Measurements from ENCODE around the gene RMDN2.
"Not testable (repeated sequence)": the region's sequence is repeated elsewhere in the genome, so short reads cannot be mapped to it uniquely, and the experiment has no call there.

Gene RMDN2

GRCh38 chr2:37932873-37933272 lies 7.8 kb downstream of the RMDN2 start:
- DNase-seq (ENCODE audit: low read depth, low spot score) = not testable (repeated sequence)

DNA sequence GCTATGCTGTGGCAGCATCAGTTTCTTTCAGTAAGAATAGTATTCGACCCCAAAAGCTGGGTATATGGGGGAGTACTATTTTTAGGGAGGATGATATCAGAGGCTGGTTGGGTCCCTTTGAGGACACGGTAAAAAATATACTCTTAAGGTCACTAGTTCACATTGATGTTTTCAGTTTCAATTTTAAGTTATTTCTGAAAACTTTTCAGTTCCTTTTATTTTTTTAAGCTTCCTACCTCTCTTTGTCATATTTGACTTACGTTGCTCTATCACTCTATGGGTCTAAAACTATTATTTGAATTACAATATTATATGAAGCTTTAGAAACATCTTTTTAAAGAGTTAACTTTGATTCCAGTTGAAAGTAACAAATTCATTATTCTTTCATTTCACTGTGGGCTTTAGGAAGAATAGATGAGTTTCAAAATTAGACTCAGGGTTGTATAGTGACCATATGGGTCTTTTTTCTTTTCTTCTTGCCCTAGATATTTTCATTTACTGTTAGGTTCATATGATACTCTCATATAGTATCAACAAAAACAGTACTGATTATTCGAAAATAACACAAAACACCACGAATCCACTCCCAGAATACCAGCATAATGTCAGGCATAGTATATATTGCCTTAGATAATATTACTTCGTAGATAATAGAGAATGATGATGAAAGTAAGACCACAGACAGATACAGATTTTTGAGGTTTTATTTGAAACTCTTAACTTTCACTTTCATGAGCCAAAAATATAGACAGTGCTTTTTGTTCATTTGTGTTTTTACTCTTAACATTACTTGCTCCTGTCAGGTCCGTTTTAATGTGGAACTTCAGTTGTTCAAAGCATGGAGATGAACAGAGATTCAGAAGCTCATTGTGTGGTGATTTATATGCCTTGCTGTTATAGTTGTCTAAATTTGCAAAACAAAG lies 9.8 kb downstream of the RMDN2 start:
- no peak for DNase-seq (ENCODE audit: low read depth, low spot score)

DNA sequence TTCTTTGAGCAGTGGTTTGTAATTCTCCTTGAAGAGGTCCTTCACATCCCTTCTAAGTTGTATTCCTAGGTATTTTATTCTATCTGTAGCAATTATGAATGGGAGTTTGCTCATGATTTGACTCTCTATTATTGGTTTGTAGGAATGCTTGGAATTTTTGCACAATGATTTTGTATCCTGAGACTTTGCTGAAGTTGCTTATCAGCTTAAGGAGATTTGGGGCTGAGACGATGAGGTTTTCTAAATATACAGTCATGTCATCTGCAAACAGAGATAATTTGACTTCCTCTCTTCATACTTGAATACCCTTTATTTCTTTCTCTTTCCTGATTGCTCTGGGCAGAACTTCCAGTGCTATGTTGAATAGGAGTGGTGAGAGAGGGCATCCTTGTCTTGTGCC lies 12.5 kb downstream of the RMDN2 start:
- DNase-seq (ENCODE audit: low read depth, low spot score) = not testable (repeated sequence)

DNA sequence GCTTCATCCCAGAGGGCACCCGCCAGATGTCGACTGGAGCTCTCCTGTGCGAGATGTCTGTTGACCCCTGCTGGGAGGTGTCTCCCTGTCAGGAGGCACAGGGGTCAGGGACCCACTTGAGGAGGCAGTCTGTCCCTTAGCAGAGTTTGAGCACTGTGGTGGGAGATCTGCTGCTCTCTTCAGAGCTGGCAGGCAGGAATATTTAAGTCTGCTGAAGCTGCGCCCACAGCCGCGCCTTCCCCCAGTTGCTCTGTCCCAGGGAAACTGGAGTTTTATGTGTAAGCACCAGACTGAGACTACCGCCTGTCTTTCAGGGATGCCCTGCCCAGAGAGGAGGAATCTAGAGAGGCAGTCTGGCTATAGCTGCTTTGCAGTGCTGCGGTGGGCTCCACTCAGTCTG lies 16.2 kb downstream of the RMDN2 start:
- DNase-seq (ENCODE audit: low read depth, low spot score) = not testable (repeated sequence)

DNA sequence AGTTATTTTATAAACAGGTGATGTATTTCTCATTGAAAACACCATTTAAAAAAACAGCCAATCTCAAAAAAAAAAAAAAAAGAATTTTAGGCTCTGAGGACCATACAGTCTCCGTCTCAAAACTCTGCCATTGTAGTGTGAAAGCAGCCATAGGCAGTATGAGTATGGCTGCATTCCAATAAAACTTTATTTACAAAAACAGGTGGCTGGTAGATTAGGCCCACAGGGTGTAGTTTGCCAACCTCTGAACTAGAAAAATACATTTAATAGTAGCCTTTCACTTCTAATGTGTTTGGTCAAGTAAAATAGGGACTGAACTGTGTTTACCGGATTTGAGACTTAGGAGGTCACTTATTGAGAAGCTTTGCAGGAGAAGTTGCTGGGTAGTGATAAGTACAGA lies 19.2 kb downstream of the RMDN2 start:
- DNase-seq (ENCODE audit: low read depth, low spot score) = no peak

DNA sequence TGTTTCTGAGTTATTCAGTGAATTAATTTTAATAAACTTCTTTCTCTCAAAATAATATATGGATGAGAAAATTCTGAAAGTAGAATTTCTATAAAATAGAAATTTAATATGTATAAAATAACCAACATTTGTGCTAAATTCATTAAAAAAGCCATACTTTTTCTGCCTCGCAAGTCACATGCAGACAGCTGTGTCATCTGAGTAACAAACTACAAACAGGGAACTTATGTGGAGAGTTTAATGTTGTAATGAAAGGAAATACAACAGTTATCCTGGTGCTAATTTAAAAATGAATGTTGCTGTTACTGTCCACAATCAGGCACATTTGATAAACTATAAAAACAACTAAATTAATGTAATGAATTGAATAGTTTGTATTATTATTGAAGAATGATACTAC lies 22.2 kb downstream of the RMDN2 start:
- no peak for DNase-seq (ENCODE audit: low read depth, low spot score)

- DNase-seq (ENCODE audit: low read depth, low spot score) = not testable (repeated sequence)
Observed at GRCh38 chr2:37962018-37962739, 37.1 kb downstream of the RMDN2 start.

GRCh38 chr2:37962740-37963121 lies 37.6 kb downstream of the RMDN2 start:
- not testable (repeated sequence) for DNase-seq (ENCODE audit: low read depth, low spot score)

- not testable (repeated sequence) for DNase-seq (ENCODE audit: low read depth, low spot score)
Observed at GRCh38 chr2:37963901-37964300, 38.8 kb downstream of the RMDN2 start.

- no peak for DNase-seq (ENCODE audit: low read depth, low spot score)
Observed at GRCh38 chr2:37966326-37966725, 41.2 kb downstream of the RMDN2 start.

GRCh38 chr2:37969731-37970130 lies 44.6 kb downstream of the RMDN2 start:
- DNase-seq (ENCODE audit: low read depth, low spot score) = no peak

DNA sequence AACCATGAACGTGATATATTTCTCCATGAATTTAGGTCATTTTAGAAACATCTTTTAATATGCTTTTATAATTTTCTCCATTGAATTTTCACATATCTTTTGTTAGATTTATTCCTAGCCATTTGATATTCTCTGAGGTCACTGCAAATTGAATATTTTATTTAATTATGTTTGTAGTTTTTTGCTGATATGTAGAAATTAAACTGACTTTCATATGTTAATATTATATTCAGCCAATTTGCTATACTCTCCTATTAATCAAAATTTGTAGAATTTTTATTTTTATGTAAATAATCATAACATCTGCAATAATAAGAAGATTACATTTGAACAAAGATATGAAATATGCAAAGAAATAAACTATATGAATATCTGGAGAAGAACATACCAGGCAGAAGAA lies 46.9 kb downstream of the RMDN2 start:
- DNase-seq (ENCODE audit: low read depth, low spot score) = no peak

DNA sequence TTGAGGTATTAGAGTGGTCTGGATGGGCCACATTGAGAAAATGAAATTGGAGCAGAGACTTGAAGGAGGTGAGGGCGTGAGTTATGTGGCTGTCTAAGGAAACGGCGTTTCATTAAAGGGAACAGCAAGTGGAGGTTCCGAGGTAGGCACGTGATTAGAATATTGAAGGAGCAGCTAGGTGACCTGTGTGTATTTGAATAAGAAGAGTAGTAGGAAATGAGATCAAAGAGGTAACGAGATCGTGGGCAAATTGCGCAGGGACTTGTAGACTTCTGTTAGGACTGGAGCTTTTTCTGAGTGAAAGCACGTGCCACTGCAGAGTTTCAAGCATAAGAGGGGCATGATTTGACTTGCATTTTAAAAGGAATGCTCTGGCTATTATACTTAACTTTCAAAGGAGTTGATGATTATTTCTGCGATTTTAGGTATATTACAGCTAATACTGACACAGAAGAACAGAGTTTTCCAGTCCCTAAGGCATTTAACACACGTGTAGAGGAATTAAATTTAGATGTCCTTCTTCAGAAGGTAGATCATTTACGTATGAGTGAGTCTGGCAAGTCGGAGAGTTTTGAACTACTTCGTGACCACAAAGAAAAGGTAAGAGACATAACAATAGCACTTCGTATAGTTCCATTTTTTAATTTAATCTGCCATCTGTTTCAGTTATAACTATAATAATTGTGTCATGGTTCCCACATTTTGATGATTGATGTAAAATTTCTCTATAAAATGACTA lies 48.7 kb downstream of the RMDN2 start:
- DNase-seq (ENCODE audit: low read depth, low spot score) = no peak

DNA sequence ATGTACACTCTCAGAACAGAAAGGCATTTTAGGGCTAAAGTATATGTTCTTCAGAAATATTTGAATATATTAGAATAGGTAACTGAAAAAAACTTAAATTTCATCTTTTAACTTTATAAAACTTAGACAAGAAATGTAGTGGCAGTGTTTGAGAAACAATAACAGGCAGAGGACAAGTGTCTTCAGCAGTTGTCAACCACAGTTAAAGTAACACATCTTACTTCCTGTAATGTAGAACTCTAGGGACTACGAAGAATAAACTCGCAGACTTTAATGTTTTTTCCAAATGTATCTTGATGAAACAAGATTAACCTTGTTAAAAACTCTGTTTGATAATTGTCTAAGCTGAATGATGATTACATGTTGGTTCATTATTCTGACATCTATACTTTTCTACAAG lies 50.7 kb downstream of the RMDN2 start:
- no peak for DNase-seq (ENCODE audit: low read depth, low spot score)

DNA sequence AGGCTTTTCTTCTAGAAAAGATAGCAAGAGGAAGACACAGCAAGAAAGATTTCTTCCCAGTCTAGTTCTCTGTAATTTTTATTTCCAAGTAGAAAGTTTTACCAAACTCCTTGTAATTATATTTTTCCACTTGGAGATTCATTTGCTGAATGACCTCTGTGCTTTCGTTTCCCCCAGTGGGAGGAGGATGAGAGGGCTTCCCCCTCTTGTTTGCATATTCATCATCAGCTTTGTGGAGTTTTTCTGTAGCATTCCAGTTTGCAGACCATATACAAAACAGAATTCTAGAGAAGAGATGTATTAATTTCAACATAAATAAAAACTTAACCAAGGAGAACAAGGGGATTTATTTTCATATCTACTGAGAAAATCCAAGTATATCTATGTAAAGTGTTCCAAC lies 51.3 kb downstream of the RMDN2 start:
- no peak for DNase-seq (ENCODE audit: low read depth, low spot score)

- peak; percentile 51 for DNase-seq (ENCODE audit: low read depth, low spot score)
Observed at GRCh38 chr2:37982147-37982582, 57.1 kb downstream of the RMDN2 start.

GRCh38 chr2:37982847-37983246 lies 57.8 kb downstream of the RMDN2 start:
- no peak for DNase-seq (ENCODE audit: low read depth, low spot score)

- no peak for DNase-seq (ENCODE audit: low read depth, low spot score)
Observed at GRCh38 chr2:37983719-37984118, 58.6 kb downstream of the RMDN2 start.

- no peak for DNase-seq (ENCODE audit: low read depth, low spot score)
Observed at GRCh38 chr2:37984176-37984575, 59.1 kb downstream of the RMDN2 start.

DNA sequence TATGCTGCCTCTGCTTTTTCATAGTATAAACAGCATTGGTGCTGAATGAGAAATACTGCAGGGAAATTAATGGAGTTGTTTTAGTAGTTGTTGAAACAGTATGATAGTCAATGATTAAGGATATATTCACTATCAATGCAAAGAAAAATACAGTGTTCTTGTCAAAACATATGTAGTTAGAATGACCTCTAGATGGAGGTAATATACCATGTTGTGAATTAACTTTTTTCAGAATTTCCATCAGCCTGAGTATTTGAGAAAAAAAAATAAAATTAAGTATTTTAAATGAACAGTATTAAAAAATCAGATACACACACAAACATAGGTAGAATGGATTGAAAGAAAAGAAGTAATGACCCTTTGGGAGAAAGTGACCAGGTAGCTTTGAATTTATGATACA lies 59.5 kb downstream of the RMDN2 start:
- no peak for DNase-seq (ENCODE audit: low read depth, low spot score)

- no peak for DNase-seq (ENCODE audit: low read depth, low spot score)
Observed at GRCh38 chr2:37985333-37985732, 60.2 kb downstream of the RMDN2 start.

GRCh38 chr2:37987098-37987775 lies 62.1 kb downstream of the RMDN2 start:
- DNase-seq (ENCODE audit: low read depth, low spot score) = no peak

Data from smooth muscle cell of the brain vasculature (primary cell).